Stimulated activated CD8-positive, alpha-beta memory T cell treated with anti-CD3 and anti-CD28 coated beads, Interleukin-4, amount 100 ng/mL, for 48 hours (primary cell): Measurements from ENCODE around the gene ANTXR2.

Source experiments
- DNase-seq: peaks from one replicate; pipeline ENCODE4 v3.0.0-alpha.2; 2020

Gene ANTXR2

DNA sequence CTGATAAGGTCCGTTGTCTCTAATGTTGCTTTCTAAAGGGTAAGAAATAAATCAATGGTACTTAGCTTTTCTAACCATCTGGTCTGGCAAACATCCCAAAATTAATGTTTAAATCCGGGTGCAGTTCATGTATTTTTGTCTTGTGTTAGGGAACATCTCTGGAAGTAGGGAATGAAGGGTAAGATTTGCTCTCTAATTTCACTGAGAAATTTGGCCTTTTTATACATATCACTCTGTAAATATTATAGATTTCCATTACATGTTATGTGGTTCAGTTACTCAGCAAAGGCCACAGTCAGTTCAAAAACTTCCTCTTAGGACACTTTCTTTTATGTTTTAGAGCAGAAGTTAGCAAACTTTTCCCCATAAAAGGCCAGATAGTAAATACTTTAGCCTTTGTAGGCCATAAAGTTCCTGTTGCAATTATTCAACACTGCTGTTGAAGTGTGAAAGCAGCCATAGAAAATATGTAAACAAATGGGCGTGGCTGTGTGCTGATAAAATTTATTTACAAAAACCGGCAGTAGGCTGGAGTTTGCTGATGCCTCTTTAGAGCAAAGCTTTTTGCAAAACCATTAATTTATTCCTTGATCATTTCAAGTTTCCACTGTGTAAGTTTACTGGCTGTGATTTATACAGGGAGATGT, 218.1 kb downstream of the ANTXR2 start:
- no peak for DNase-seq

DNA sequence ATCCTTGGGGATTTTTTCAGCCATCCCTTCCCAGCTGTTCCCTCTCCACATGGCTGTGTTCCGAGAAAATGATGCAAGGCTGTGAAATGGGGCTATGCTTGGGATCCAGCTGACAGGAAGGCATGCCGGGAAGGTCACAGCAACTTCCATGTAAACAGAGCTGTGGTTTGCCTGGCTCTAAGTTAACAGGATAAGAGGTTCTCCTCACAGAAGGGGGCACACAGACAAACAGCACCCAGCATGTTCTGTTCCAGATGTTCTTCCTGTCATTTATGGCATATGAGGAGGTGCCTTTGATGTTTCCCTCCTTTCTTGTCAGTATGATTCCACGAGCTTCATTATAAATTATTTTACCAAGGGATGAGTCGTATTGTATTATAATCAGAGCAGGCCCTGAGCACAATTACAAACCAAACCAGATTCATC, 220.7 kb downstream of the ANTXR2 start:
- DNase-seq = no peak

DNA sequence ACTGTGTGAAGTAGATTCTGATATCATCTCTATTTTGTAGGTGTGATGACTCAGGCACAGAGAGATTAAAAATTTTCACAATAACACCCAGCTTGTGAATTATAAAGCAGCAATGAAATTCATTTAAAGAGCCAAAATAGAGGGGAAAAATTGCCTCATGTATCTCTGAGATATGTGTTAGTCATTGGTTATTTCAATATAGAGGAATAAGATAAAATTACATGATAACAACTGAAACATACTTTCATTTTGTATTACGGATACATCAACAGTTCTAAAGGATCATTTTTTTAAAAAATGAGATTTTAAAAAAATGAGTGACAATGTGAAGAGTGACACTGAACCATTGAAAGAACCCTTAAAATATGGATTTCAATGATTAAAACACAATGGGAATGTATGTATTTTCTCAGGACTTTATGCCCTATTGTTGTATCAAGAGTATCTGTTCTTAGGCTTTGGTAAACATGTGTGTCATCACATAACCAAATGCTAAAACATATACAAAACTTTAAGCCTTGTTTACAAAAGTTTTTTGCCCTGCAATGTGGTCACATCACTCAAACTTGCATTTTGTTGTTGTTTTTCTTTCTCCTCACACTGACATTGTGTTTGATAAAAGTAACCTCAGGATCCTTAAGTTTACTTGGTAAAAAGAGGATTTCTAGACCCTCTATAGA, 221.3 kb downstream of the ANTXR2 start:
- DNase-seq = no peak
